H1 (cell line): ENCODE results near the gene FGFBP1. TPM values are rescaled to one million over a fixed set of nuclear protein-coding genes. Genes with fewer than 3 reads are reported as not detected.

ENCODE experiments used
- CTCF ChIA-PET: fragments of 300-600 bp; sonication (Branson Sonifier 250); formaldehyde crosslinking; loops from one replicate; lab custom pipeline; 2021; ENCODE audit not compliant: partially characterized antibody; lab: Charles Lee
- POLR2A ChIA-PET: fragments of 300-600 bp; sonication (Branson Sonifier 250); formaldehyde crosslinking; loops from one replicate; lab custom pipeline; 2021; ENCODE audit warnings: inconsistent platforms; ENCODE audit not compliant: partially characterized antibody; lab: Charles Lee
- DNase-seq, 2 experiments: peaks; one replicate each; pipeline versions ENCODE4 v3.0.0 to v3.0.0-alpha.2; 2010 to 2022; ENCODE audit warnings: low spot score in 2 of 2, low read depth in 1 of 2, mixed read lengths in 1 of 2
- FAIRE-seq: peaks from 2 replicates; lab custom pipeline; 2011; peaks lifted over from hg19 to GRCh38; lab: Jason Lieb, UNC
- H2AFZ ChIP-seq: 2 replicates; pipeline ENCODE4 v1.8.1; 2012; ENCODE audit warnings: low read length, inconsistent platforms
- H2AK5ac ChIP-seq: 2 replicates; pipeline ENCODE4 v1.6.1; 2013; ENCODE audit warnings: low read depth, low read length
- H2BK120ac ChIP-seq: replicated peaks from 2 replicates; pipeline ENCODE3; 2013; ENCODE audit warnings: low read depth, low read length, inconsistent platforms
- H2BK12ac ChIP-seq: 2 replicates; pipeline ENCODE4 v1.6.1; 2013; ENCODE audit warnings: low read depth, low read length
- H2BK15ac ChIP-seq: 2 replicates; pipeline ENCODE4 v1.6.1; 2013; ENCODE audit warnings: low read length
- H2BK20ac ChIP-seq: 2 replicates; pipeline ENCODE4 v1.6.1; 2013; ENCODE audit warnings: low read length
- H2BK5ac ChIP-seq: 2 replicates; pipeline ENCODE4 v1.6.1; 2013; ENCODE audit warnings: low read depth, low read length
- H3K14ac ChIP-seq: 2 replicates; pipeline ENCODE4 v1.6.1; 2013; ENCODE audit warnings: inconsistent platforms; ENCODE audit not compliant: insufficient read length
- H3K18ac ChIP-seq: 2 replicates; pipeline ENCODE4 v1.6.1; 2013; ENCODE audit warnings: low read length; ENCODE audit errors: extremely low read depth
- H3K23ac ChIP-seq: 2 replicates; pipeline ENCODE4 v1.6.1; 2013; ENCODE audit warnings: inconsistent platforms; ENCODE audit not compliant: insufficient read length
- H3K23me2 ChIP-seq: 2 replicates; pipeline ENCODE4 v1.6.1; 2013; ENCODE audit warnings: low read depth, low read length
- H3K27ac ChIP-seq: 2 replicates; pipeline ENCODE4 v1.6.1; 2011; ENCODE audit warnings: low read depth, low read length, inconsistent platforms
- H3K27me3 ChIP-seq, 4 experiments: replicated peaks in 1 of 4; 1 replicate in 1 of 4; 2 replicates in 3 of 4; pipeline versions ENCODE4 v1.6.1 to v1.8.1; 2011 to 2013; ENCODE audit warnings: low read length in 3 of 4, mild to moderate bottlenecking in 3 of 4, inconsistent platforms in 2 of 4, mixed read lengths in 2 of 4, moderate library complexity in 1 of 4; ENCODE audit not compliant: control insufficient read depth in 3 of 4, insufficient read depth in 3 of 4; ENCODE audit errors: extremely low read depth in 1 of 4
- H3K36me3 ChIP-seq, 4 experiments: 2 replicates each; pipeline versions ENCODE4 v1.6.1 to v1.8.1; 2011 to 2013; ENCODE audit warnings: mild to moderate bottlenecking in 4 of 4, low read length in 3 of 4, moderate library complexity in 2 of 4, control low read depth in 1 of 4, inconsistent platforms in 1 of 4; ENCODE audit not compliant: insufficient read depth in 4 of 4, control insufficient read depth in 2 of 4
- H3K4ac ChIP-seq: replicated peaks from 2 replicates; pipeline ENCODE3; 2013; ENCODE audit warnings: low read length, low read depth, mixed read lengths, inconsistent platforms; ENCODE audit not compliant: insufficient read length
- H3K4me1 ChIP-seq, 4 experiments: replicated peaks in 1 of 4; 1 replicate in 1 of 4; 2 replicates in 3 of 4; pipeline versions ENCODE4 v1.6.1 to v1.8.1; 2011 to 2013; ENCODE audit warnings: low read length in 3 of 4, inconsistent platforms in 2 of 4, mixed read lengths in 1 of 4; ENCODE audit not compliant: insufficient read depth in 4 of 4, control insufficient read depth in 3 of 4
- H3K4me2 ChIP-seq, 2 experiments: 2 replicates each; pipeline versions ENCODE4 v1.6.1 to v1.8.1; 2011 to 2013; ENCODE audit warnings: low read depth in 2 of 2, low read length in 2 of 2, control low read depth in 1 of 2, inconsistent platforms in 1 of 2, mild to moderate bottlenecking in 1 of 2; ENCODE audit not compliant: insufficient read depth in 1 of 2
- H3K4me3 ChIP-seq, 4 experiments: fragments of 200-600, 300-600 bp in 1 of 4; sonication (generic), shearing (Covaris generic), sonication (Bioruptor Twin) in 1 of 4; 2 replicates each; pipeline versions ENCODE4 v1.5.1 to v1.8.1; 2011 to 2016; ENCODE audit warnings: low read length in 4 of 4, low read depth in 3 of 4, control low read depth in 2 of 4, inconsistent platforms in 2 of 4, mild to moderate bottlenecking in 2 of 4, mixed read lengths in 1 of 4, moderate library complexity in 1 of 4; ENCODE audit not compliant: insufficient read depth in 2 of 4; ENCODE audit errors: extremely low read depth in 1 of 4
- H3K56ac ChIP-seq: replicated peaks from 2 replicates; pipeline ENCODE3; 2013; ENCODE audit warnings: low read depth, mild to moderate bottlenecking, mixed read lengths, low read length, inconsistent platforms; ENCODE audit not compliant: insufficient read length
- H3K79me1 ChIP-seq: 2 replicates; pipeline ENCODE4 v1.6.1; 2013; ENCODE audit warnings: low read depth, low read length, control low read depth
- H3K79me2 ChIP-seq, 2 experiments: 2 replicates each; pipeline versions ENCODE4 v1.6.1 to v1.8.1; 2012 to 2013; ENCODE audit warnings: low read length in 2 of 2, mild to moderate bottlenecking in 2 of 2, inconsistent platforms in 1 of 2; ENCODE audit not compliant: insufficient read depth in 2 of 2, control insufficient read depth in 1 of 2
- H3K9ac ChIP-seq, 4 experiments: replicated peaks in 1 of 4; 1 replicate in 1 of 4; 2 replicates in 3 of 4; pipeline versions ENCODE4 v1.6.1 to v1.8.1; 2011 to 2013; ENCODE audit warnings: low read depth in 3 of 4, low read length in 3 of 4, control low read depth in 2 of 4, mild to moderate bottlenecking in 2 of 4, moderate library complexity in 2 of 4, inconsistent platforms in 1 of 4; ENCODE audit errors: extremely low read depth in 1 of 4
- H3K9me3 ChIP-seq, 2 experiments: 2 replicates each; pipeline versions ENCODE4 v1.6.1 to v1.8.1; 2012 to 2013; ENCODE audit warnings: mild to moderate bottlenecking in 2 of 2, moderate library complexity in 2 of 2, control low read depth in 1 of 2, inconsistent platforms in 1 of 2, low read depth in 1 of 2, low read length in 1 of 2, mixed read lengths in 1 of 2; ENCODE audit not compliant: insufficient read depth in 2 of 2
- H4K20me1 ChIP-seq, 2 experiments: replicated peaks in 1 of 2; 2 replicates each; pipeline versions ENCODE3 to v1.8.1; 2011 to 2013; ENCODE audit warnings: inconsistent platforms in 2 of 2, low read length in 2 of 2, mild to moderate bottlenecking in 1 of 2; ENCODE audit not compliant: insufficient read depth in 2 of 2, control insufficient read depth in 1 of 2
- H4K5ac ChIP-seq: 2 replicates; pipeline ENCODE4 v1.6.1; 2013; ENCODE audit warnings: low read length, low read depth, mixed read lengths, inconsistent platforms; ENCODE audit not compliant: insufficient read length
- H4K8ac ChIP-seq: 2 replicates; pipeline ENCODE4 v1.8.0; 2013; ENCODE audit warnings: mild to moderate bottlenecking, moderate library complexity, low read length, inconsistent platforms; ENCODE audit not compliant: insufficient read depth; ENCODE audit errors: extremely low read depth
- H4K91ac ChIP-seq: replicated peaks from 2 replicates; pipeline ENCODE3; 2013; ENCODE audit warnings: low read length, mixed read lengths, inconsistent platforms; ENCODE audit not compliant: insufficient read length
- BACH1 ChIP-seq: IDR thresholded peaks from 2 replicates; pipeline ENCODE4 v1.6.1; 2012; ENCODE audit warnings: low read length, improper control_type of control experiment
- CREB1 ChIP-seq: IDR thresholded peaks from 2 replicates; pipeline ENCODE4 v1.6.1; 2012; ENCODE audit warnings: inconsistent platforms
- CTCF ChIP-seq, 3 experiments: IDR thresholded peaks; 1 replicate in 2 of 3; 2 replicates in 1 of 3; pipeline versions ENCODE4 v1.5.1 to v1.6.1; 2011; ENCODE audit warnings: low read length in 3 of 3, mild to moderate bottlenecking in 3 of 3, inconsistent platforms in 2 of 3, low read depth in 1 of 3, moderate library complexity in 1 of 3; ENCODE audit not compliant: insufficient read depth in 1 of 3; ENCODE audit errors: control extremely low read depth in 1 of 3
- E2F6 ChIP-seq: IDR thresholded peaks from 2 replicates; pipeline ENCODE4 v1.6.1; 2012; ENCODE audit warnings: inconsistent platforms
- HDAC2 ChIP-seq, 2 experiments: fragments of 300-600 bp in 1 of 2; sonication (generic) in 1 of 2; IDR thresholded peaks; 2 replicates each; pipeline ENCODE4 v1.6.1; 2011 to 2012; ENCODE audit warnings: low read depth in 2 of 2, low read length in 2 of 2, mild to moderate bottlenecking in 2 of 2, moderate library complexity in 2 of 2, borderline replicate concordance in 1 of 2, inconsistent platforms in 1 of 2
- NRF1 ChIP-seq: IDR thresholded peaks from 2 replicates; pipeline ENCODE4 v1.6.1; 2011; ENCODE audit warnings: mild to moderate bottlenecking, low read depth, low read length, improper control_type of control experiment
- RNF2 ChIP-seq: fragments of 200-900, 300-1000 bp; sonication (generic); IDR thresholded peaks from 2 replicates; pipeline ENCODE4 v1.7.1; 2016; ENCODE audit warnings: borderline replicate concordance, low read depth, mild to moderate bottlenecking, antibody characterized with exemption, low read length; ENCODE audit not compliant: poor library complexity, severe bottlenecking; ENCODE audit errors: missing control alignments
- SIN3A ChIP-seq, 2 experiments: IDR thresholded peaks in 1 of 2; conservative IDR thresholded peaks in 1 of 2; 2 replicates each; pipeline ENCODE4 v1.6.1; 2011 to 2012; ENCODE audit warnings: low read length in 2 of 2, improper control_type of control experiment in 1 of 2, low read depth in 1 of 2, mild to moderate bottlenecking in 1 of 2
- WGBS, 2 experiments: shearing (Covaris generic) in 1 of 2; methylation state at CpG; one replicate each; pipeline versions ENCODE4 v1.1.6 to v1.1.7; 2013 to 2015; ENCODE audit warnings: low lambda C conversion rate in 2 of 2, mixed read lengths in 2 of 2, inconsistent platforms in 1 of 2, low coverage in 1 of 2, missing lambda C conversion rate in 1 of 2; ENCODE audit not compliant: insufficient replicate concordance in 2 of 2, insufficient coverage in 1 of 2, insufficient read length in 1 of 2; ENCODE audit errors: extremely low coverage in 1 of 2, missing lambda C conversion rate in 1 of 2; 5-methylcytosine and 5-hydroxymethylcytosine counted together
- polyA plus RNA-seq, 7 experiments: library from polyadenylated mRNA; depleted of rRNA in 3 of 7; stranded (reverse) in 5 of 7; unstranded in 2 of 7; fragments of >200 nt in 5 of 7; fragments of 200-250 nt in 2 of 7; gene quantifications; 1 replicate in 5 of 7; 2 replicates in 1 of 7; 4 replicates in 1 of 7; pipeline versions ENCODE4 v1.2.1 to v1.2.3, GENCODE V29; 2011 to 2013; ENCODE audit warnings: missing spikeins in 2 of 7, mixed read lengths in 2 of 7
- total RNA-seq: library from RNA; stranded (reverse); fragmentation: NEBNext Ultra II Directional; extraction: Animal tissue kit (Norgen Biotek cat#: 25700); gene quantifications from 2 replicates; pipeline ENCODE4 v1.2.1, GENCODE V29; 2021

Gene FGFBP1
- total and polyA plus RNA-seq, 2 of the 8 experiments (the other 6 are each of a cell fraction or from before 2014, with no cell fraction given), result 0.17 to 0.20 TPM

- Histone ChIP-seq H3K79me1 (no peaks in the 10 kb centered on the region), H3K4me2 (no peak overlapping the region), H4K20me1 (no peaks in the 10 kb centered on the region), H4K91ac (no peak overlapping the region), H3K4me1 (peaks cover 0 to 4% (median 2%) of the 10 kb centered on the region in 4 experiments; a peak in 5 of 7 replicates), H2BK15ac (no peak overlapping the region), H2BK12ac (no peak overlapping the region), H2BK5ac (no peak overlapping the region), H3K18ac (no peak overlapping the region), H4K5ac (no peak overlapping the region), H3K79me2 (no peaks in the 10 kb centered on the region), H2AK5ac (no peak overlapping the region), H2AFZ (no peak overlapping the region), H3K23me2 (no peaks in the 10 kb centered on the region), H3K14ac (no peak overlapping the region), H3K27ac (no peak overlapping the region), H3K9ac (no peak overlapping the region), H3K36me3 (no peaks in the 10 kb centered on the region), H3K4ac (no peak overlapping the region), H2BK20ac (no peak overlapping the region), H3K9me3 (0 out of 4 replicates have a peak, but pooled peaks cover 0 to 3% of the 10 kb centered on the region in 2 experiments), H2BK120ac (no peak overlapping the region), H4K8ac (peak overlapping the region; percentile 75; the same call in 1 of the 2 replicates), H3K56ac (no peak overlapping the region), H3K27me3 (no peaks in the 10 kb centered on the region), H3K23ac (no peak overlapping the region), H3K4me3 (no peak overlapping the region)
- ChIA-PET POLR2A (interaction anchor here (1.4 kb wide), 1 partner anchor 11 kb away, joined by 4 read pairs; no protein-coding TSS in a partner anchor), CTCF (interaction anchor here (0.5 to 7.6 kb wide), 25 partner anchors 8 to 1090 kb away, joined by 3 to 64 read pairs (median 4); no protein-coding TSS in a partner anchor)
- FAIRE-seq (no peak), DNase-seq (no peak)
- 83% methylated on average over 16 of the region's 16 CpGs; no CpG with 5 or more reads in 1 of the 2 experiments for WGBS, 2 experiments
- TF ChIP-seq CREB1, result no peak
- TF ChIP-seq HDAC2 (IDR thresholded peaks at IDR 0.05; ENCODE audit: borderline replicate concordance in 1 of 2, low read depth in 2 of 2, low read length in 2 of 2), result no peak
- TF ChIP-seq E2F6, result no peak
- TF ChIP-seq CTCF (IDR thresholded peaks at IDR 0.05; ENCODE audit: control extremely low read depth in 1 of 3, insufficient read depth in 1 of 3, low read depth in 1 of 3, low read length in 3 of 3), result no peak
- no peak for TF ChIP-seq RNF2
- no peak for TF ChIP-seq SIN3A (conservative IDR thresholded peaks at IDR 0.05 in 1 of 2, IDR thresholded peaks at IDR 0.05 in 1 of 2; ENCODE audit: low read depth in 1 of 2, low read length in 2 of 2)
- no peak for TF ChIP-seq BACH1
- no peak for TF ChIP-seq NRF1
Observed at GRCh38 chr4:15961781-15962510, 23.4 kb upstream of the FGFBP1 start.
